ENCODE data around the gene LYPD5. TPM values are rescaled to one million over a fixed set of nuclear protein-coding genes. Genes with fewer than 3 reads are reported as not detected.
"Not testable (repeated sequence)": the region's sequence is repeated elsewhere in the genome, so short reads cannot be mapped to it uniquely, and the experiment has no call there.

Gene LYPD5
- total RNA-seq: 1.4 TPM

GRCh38 chr19:43802216-43802951 lies at the start of gene LYPD5:
Gene LYPD5, minus strand, starts transcription at chr19:43802447. Its CDS starts 67 bp downstream, at chr19:43802380.
- DNase-seq (ENCODE audit: low spot score) (no peak), ATAC-seq (no peak)
- intact Hi-C loops (cut with DNase I): no loop called here

GRCh38 chr19:43848821-43849220 lies 46.6 kb upstream of the LYPD5 start:
- ATAC-seq: no peak
- no peak for DNase-seq (ENCODE audit: low spot score)
- intact Hi-C loops (cut with DNase I): no loop called here

GRCh38 chr19:43847884-43848283 lies 45.6 kb upstream of the LYPD5 start:
- intact Hi-C loops (cut with DNase I): no loop called here
- ATAC-seq (no peak), DNase-seq (ENCODE audit: low spot score) (no peak)

GRCh38 chr19:43847246-43847645 lies 45.0 kb upstream of the LYPD5 start:
- intact Hi-C loops (cut with DNase I): no loop called here
- DNase-seq (ENCODE audit: low spot score) (no peak), ATAC-seq (no peak)

GRCh38 chr19:43842007-43842406 lies 39.8 kb upstream of the LYPD5 start:
- intact Hi-C loops (cut with DNase I): no loop called here
- DNase-seq (ENCODE audit: low spot score) (no peak), ATAC-seq (no peak)

GRCh38 chr19:43839139-43839538 lies 36.9 kb upstream of the LYPD5 start:
- DNase-seq (ENCODE audit: low spot score) (no peak), ATAC-seq (no peak)
- intact Hi-C loops (cut with DNase I): no loop called here

GRCh38 chr19:43826787-43827754 lies 24.8 kb upstream of the LYPD5 start, which contains the start of gene ZNF283:
Gene ZNF283, plus strand, starts transcription at chr19:43827321. Its CDS starts 6,184 bp downstream, at chr19:43833505.
- ATAC-seq (peak; percentile 99), DNase-seq (ENCODE audit: low spot score) (peak; percentile 92)
- intact Hi-C loops (cut with DNase I): no loop called here

GRCh38 chr19:43824572-43824971 lies 22.3 kb upstream of the LYPD5 start:
- intact Hi-C loops (cut with DNase I); ATAC-seq; DNase-seq (ENCODE audit: low spot score): not testable (repeated sequence)

- intact Hi-C loops (cut with DNase I); DNase-seq (ENCODE audit: low spot score); ATAC-seq: not testable (repeated sequence)
Measured at GRCh38 chr19:43823856-43824255, 21.6 kb upstream of the LYPD5 start.

- intact Hi-C loops (cut with DNase I): no loop called here
- no peak for ATAC-seq
Measured at GRCh38 chr19:43820884-43821215, 18.6 kb upstream of the LYPD5 start.

GRCh38 chr19:43820098-43820883 lies 18.0 kb upstream of the LYPD5 start:
- intact Hi-C loops (cut with DNase I): no loop called here
- ATAC-seq: peak; percentile 46

More at GRCh38 chr19:43820884-43821215, 18.6 kb upstream of the LYPD5 start:
- no peak for DNase-seq (ENCODE audit: low spot score)

GRCh38 chr19:43818500-43818899 lies 16.3 kb upstream of the LYPD5 start:
- no peak for ATAC-seq
- no peak for DNase-seq (ENCODE audit: low spot score)
- intact Hi-C loops (cut with DNase I): no loop called here

More at GRCh38 chr19:43820098-43820883, 18.0 kb upstream of the LYPD5 start:
- no peak for DNase-seq (ENCODE audit: low spot score)

GRCh38 chr19:43817454-43817853 lies 15.2 kb upstream of the LYPD5 start:
- DNase-seq (ENCODE audit: low spot score); intact Hi-C loops (cut with DNase I): not testable (repeated sequence)

GRCh38 chr19:43814663-43815352 lies 12.6 kb upstream of the LYPD5 start:
- ATAC-seq: no peak
- no peak for DNase-seq (ENCODE audit: low spot score)
- intact Hi-C loops (cut with DNase I): no loop called here

More at GRCh38 chr19:43817454-43817853, 15.2 kb upstream of the LYPD5 start:
- ATAC-seq: not testable (repeated sequence)

GRCh38 chr19:43812688-43813087 lies 10.4 kb upstream of the LYPD5 start:
- intact Hi-C loops (cut with DNase I): no loop called here
- DNase-seq (ENCODE audit: low spot score): no peak
- no peak for ATAC-seq

- DNase-seq (ENCODE audit: low spot score) (no peak), ATAC-seq (no peak)
- intact Hi-C loops (cut with DNase I): no loop called here
Measured at GRCh38 chr19:43812259-43812658, 10.0 kb upstream of the LYPD5 start.

- intact Hi-C loops (cut with DNase I): no loop called here
- ATAC-seq (no peak), DNase-seq (ENCODE audit: low spot score) (no peak)
Measured at GRCh38 chr19:43811837-43812236, 9.6 kb upstream of the LYPD5 start.

Measured in sciatic nerve (tissue), 2 donors.